NCI-H2196 treated with DMSO at 0.1 percent for 48 hours (cell line): ENCODE measurements around the gene TIMP1.

Source experiments
- DNase-seq: peaks from one replicate; lab custom pipeline; 2025; ENCODE audit not compliant: unreplicated experiment; lab: John Stamatoyannopoulos, UW

Gene TIMP1

GRCh38 chrX:47633689-47634590 is 51.7 kb downstream of the TIMP1 start:
- DNase-seq: no peak

- DNase-seq: no peak
These were observed 52.8 kb downstream of the TIMP1 start for GRCh38 chrX:47634871-47635575.
